Tibial nerve (tissue), 3 donors: ENCODE measurements around the gene GPBP1.

Source experiments
- POLR2A ChIP-seq, 2 donors: fragments of 450-650 bp; IDR thresholded peaks; one replicate each; pipeline ENCODE4 v1.6.1; 2017; ENCODE audit warnings: antibody characterized with exemption in 2 of 2, mild to moderate bottlenecking in 2 of 2, moderate library complexity in 2 of 2
- TF ChIP-seq, protein P1 (sequence below), 5 experiments: fragments of 200-600 bp in 3 of 5; fragments of 450-650 bp in 2 of 5; sonication (generic) in 3 of 5; IDR thresholded peaks; one replicate each; pipeline ENCODE4 v1.5.1; 2016 to 2019; ENCODE audit warnings: antibody characterized with exemption in 5 of 5, mild to moderate bottlenecking in 3 of 5, moderate library complexity in 2 of 5

DNA sequence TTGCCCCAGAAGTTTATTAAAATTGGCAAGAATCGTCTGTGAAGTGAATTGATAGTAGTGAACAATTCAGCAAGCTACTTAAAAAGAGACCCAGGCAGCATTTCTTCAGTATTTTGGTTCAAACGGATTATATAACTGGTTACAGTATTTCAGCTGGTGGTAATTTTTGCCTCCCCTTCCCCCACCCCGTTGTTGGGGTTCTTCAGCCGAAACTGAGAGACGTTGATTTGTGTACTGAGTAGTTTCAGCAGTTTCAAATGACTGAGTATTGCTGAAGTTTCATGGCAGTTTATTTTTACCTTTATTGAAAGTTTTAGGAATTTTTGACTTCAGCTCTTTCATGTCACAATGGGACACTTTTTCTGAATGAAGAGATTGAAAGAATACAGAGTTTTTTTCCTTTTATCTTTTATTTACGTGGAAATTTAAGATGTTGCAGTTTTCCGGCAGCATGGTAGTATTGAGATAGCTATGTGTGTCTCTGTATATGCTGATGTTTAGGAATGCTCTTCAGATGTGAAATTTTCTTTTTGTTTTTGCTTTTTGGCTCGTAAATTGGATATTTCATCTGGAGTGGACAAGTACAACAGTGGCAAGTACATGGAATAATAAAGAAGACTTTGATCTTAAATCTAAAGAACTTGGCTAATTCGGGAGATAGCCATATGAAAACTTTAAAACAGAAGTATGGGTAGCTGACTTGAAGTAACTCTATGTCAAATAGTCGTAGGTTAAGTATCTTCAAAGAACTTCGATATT is 1.9 kb downstream of the GPBP1 start:
- TF ChIP-seq, protein P1, sequence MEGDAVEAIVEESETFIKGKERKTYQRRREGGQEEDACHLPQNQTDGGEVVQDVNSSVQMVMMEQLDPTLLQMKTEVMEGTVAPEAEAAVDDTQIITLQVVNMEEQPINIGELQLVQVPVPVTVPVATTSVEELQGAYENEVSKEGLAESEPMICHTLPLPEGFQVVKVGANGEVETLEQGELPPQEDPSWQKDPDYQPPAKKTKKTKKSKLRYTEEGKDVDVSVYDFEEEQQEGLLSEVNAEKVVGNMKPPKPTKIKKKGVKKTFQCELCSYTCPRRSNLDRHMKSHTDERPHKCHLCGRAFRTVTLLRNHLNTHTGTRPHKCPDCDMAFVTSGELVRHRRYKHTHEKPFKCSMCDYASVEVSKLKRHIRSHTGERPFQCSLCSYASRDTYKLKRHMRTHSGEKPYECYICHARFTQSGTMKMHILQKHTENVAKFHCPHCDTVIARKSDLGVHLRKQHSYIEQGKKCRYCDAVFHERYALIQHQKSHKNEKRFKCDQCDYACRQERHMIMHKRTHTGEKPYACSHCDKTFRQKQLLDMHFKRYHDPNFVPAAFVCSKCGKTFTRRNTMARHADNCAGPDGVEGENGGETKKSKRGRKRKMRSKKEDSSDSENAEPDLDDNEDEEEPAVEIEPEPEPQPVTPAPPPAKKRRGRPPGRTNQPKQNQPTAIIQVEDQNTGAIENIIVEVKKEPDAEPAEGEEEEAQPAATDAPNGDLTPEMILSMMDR (IDR thresholded peaks at IDR 0.05), result no peak
- no peak for TF ChIP-seq POLR2A (IDR thresholded peaks at IDR 0.05)
